Activated naive CD4-positive, alpha-beta T cell treated with anti-CD3 and anti-CD28 coated beads, Interleukin-2, amount 50 U/mL, for 16 hours (primary cell): ENCODE measurements around the gene CDYL.
"Not testable (repeated sequence)": the region's sequence is repeated elsewhere in the genome, so short reads cannot be mapped to it uniquely, and the experiment has no call there.

Experiments used
- DNase-seq: peaks from one replicate; pipeline ENCODE4 v3.0.0-alpha.2; 2020

Gene CDYL

GRCh38 chr6:4969609-4970285 is 193.5 kb downstream of the CDYL start:
- no peak for DNase-seq

- DNase-seq: no peak
These were observed 194.7 kb downstream of the CDYL start for GRCh38 chr6:4970739-4971395.

- DNase-seq: no peak
These were observed 195.6 kb downstream of the CDYL start for GRCh38 chr6:4971851-4972250.

- no peak for DNase-seq
These were observed 196.2 kb downstream of the CDYL start for GRCh38 chr6:4972438-4972837.

GRCh38 chr6:4973415-4973814 is 197.2 kb downstream of the CDYL start:
- no peak for DNase-seq

GRCh38 chr6:4973982-4974745 is 198.0 kb downstream of the CDYL start:
- no peak for DNase-seq

GRCh38 chr6:4974962-4975361 is 198.8 kb downstream of the CDYL start:
- DNase-seq: no peak

- DNase-seq: no peak
These were observed 199.3 kb downstream of the CDYL start for GRCh38 chr6:4975506-4975905.

GRCh38 chr6:4977468-4977867 is 201.3 kb downstream of the CDYL start:
- no peak for DNase-seq

- DNase-seq: no peak
These were observed 203.2 kb downstream of the CDYL start for GRCh38 chr6:4979426-4979825.

GRCh38 chr6:4981761-4982160 is 205.6 kb downstream of the CDYL start:
- no peak for DNase-seq

GRCh38 chr6:4983322-4983721 is 207.1 kb downstream of the CDYL start:
- no peak for DNase-seq

GRCh38 chr6:4986999-4987398 is 210.8 kb downstream of the CDYL start:
- DNase-seq: no peak

GRCh38 chr6:4987432-4987831 is 211.2 kb downstream of the CDYL start:
- DNase-seq: no peak

- no peak for DNase-seq
These were observed 218.5 kb downstream of the CDYL start for GRCh38 chr6:4994741-4995140.

GRCh38 chr6:4997862-4998261 is 221.7 kb downstream of the CDYL start:
- DNase-seq: no peak

GRCh38 chr6:4999586-4999985 is 223.4 kb downstream of the CDYL start:
- DNase-seq: no peak

GRCh38 chr6:5003604-5004372 is 227.6 kb downstream of the CDYL start, which contains the start of gene RPP40:
Gene RPP40 (minus strand): TSS chr6:5004037. CDS start chr6:5004002, 35 bp downstream.
- peak; percentile 99 for DNase-seq

- DNase-seq: no peak
These were observed 228.3 kb downstream of the CDYL start for GRCh38 chr6:5004373-5005037.

GRCh38 chr6:5005038-5005433 is 228.8 kb downstream of the CDYL start:
- DNase-seq: not testable (repeated sequence)
